Measurements from ENCODE around the gene KCTD21. TPM values are rescaled to one million over a fixed set of nuclear protein-coding genes. Genes with fewer than 3 reads are reported as not detected.
"Not testable (repeated sequence)": the region's sequence is repeated elsewhere in the genome, so short reads cannot be mapped to it uniquely, and the experiment has no call there.

Gene KCTD21
- total RNA-seq, 1 experiment from 2014 or later: 5.7 TPM

DNA sequence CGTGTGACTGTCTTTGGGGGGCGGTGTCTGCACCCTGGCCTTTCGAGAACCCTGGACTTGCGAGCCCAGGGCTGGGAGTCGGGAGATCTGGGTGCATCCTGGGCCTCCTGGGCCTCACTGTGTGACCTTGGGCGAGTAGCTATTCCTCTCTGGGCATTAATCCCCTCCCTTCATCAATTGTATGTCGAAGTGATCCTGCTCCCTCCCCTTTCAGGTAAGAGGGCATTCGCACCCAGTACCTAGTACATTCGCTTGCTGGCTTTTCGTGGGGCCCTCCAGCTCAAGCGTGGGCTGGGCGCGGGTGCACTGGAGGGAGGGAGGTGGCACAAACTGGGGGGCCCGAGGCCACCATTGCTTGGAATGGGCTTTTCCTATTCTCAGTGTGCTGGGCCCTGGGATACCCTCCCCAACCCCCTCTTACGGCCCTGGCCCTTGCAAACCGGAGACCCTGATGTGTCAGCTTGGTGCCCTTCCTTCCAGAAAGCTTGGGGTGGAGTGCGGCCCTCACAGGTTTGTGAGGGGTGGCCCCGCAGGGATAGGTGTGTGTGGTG, 823 bp upstream of the KCTD21 start:
- Histone ChIP-seq H3K4me3 (peak overlapping the region; percentile 72), H3K27me3 (replicated peaks) (no peaks in the 10 kb centered on the region), H3K4me1 (replicated peaks) (peaks cover 18% of the 10 kb centered on the region), H3K36me3 (no peaks in the 10 kb centered on the region), H3K27ac (no peak overlapping the region), H3K9me3 (replicated peaks) (no peaks in the 10 kb centered on the region)
- peak in 1 of 2 experiments; percentile 1 for DNase-seq (ENCODE audit: low read depth in 1 of 2, low spot score in 2 of 2)

DNA sequence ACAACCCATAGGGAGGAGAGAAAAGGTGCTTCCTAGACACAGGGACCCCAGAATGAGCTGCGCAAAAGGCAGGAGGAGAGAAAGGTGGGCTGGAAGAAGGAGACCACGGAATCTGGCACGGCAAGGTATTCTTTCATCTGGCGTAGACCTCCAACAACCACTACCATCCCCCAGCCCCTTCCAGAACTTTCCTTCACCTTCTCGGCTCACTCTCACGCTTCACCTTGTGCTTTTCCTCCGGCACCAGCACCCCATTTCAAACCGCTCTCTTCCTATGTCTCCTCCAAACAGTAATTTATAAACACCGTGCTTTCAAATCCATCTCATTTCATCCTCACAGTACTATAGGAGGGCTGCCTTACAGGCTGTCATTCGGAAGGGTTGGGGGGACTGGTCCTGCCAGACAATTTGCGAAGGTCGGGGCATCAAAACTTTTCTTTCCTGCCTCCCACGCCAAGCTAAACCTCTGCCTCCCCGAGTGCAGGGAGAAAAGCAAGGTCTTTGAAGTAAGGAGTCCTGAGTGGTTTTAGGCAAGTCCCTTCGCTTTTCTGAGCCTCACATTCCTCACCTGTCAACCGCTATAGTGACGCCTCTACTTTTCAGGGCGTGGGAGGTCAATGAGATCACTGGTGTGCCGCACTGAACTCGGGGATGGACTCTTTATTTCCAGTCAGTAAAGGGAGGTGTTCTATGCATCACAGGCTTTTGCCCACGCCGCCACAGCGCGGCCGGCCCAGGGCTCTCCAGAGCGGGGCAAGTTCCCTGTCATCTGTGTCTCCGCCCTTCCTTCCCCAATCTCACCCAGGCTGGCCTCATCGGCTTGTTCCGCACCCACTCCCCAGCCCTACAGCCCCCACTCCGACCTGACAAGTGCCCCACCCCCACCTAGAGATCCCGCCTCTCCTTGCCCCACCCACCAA, 800 bp downstream of the KCTD21 start:
- no peak overlapping the region for H3K27ac ChIP-seq
- H3K36me3 ChIP-seq: no peaks in the 10 kb centered on the region
- H3K4me1 ChIP-seq (replicated peaks): peaks cover 18% of the 10 kb centered on the region
- no peaks in the 10 kb centered on the region for H3K27me3 ChIP-seq (replicated peaks)
- H3K9me3 ChIP-seq (replicated peaks): no peaks in the 10 kb centered on the region
- no peak for DNase-seq (ENCODE audit: low read depth in 1 of 2, low spot score in 2 of 2)
- H3K4me3 ChIP-seq: peak overlapping the region; percentile 72

DNA sequence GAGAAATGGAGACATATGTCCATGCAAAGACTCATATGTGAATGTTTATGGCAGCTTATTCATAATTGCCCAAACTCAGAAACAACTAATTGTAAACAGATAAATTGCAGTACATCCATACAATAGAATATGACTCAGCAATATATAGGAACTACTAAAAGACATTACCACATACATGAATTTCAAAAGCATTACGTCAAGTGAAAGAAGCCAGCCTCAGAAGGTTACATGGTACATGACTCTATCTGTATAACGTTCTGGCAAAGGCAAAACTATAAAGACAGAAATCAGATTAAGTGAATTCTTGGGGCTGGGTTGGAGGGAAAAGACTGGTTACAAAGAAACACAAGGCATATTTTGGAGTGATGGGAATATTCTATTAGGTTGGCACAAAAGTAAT, 7.2 kb downstream of the KCTD21 start:
- no peaks in the 10 kb centered on the region for H3K27me3 ChIP-seq (replicated peaks)
- no peaks in the 10 kb centered on the region for H3K9me3 ChIP-seq (replicated peaks)
- no peak overlapping the region for H3K4me3 ChIP-seq
- no peak overlapping the region for H3K27ac ChIP-seq
- no peak for DNase-seq (ENCODE audit: low read depth in 1 of 2, low spot score in 2 of 2)
- peaks cover 9% of the 10 kb centered on the region for H3K4me1 ChIP-seq (replicated peaks)
- H3K36me3 ChIP-seq: no peaks in the 10 kb centered on the region

GRCh38 chr11:78180751-78181150, 7.7 kb downstream of the KCTD21 start:
- Histone ChIP-seq H3K9me3 (replicated peaks) (no peaks in the 10 kb centered on the region), H3K27ac (no peak overlapping the region), H3K4me3 (no peak overlapping the region), H3K4me1 (replicated peaks) (peaks cover 5% of the 10 kb centered on the region), H3K27me3 (replicated peaks) (no peaks in the 10 kb centered on the region), H3K36me3 (no peaks in the 10 kb centered on the region)
- no peak for DNase-seq (ENCODE audit: low read depth in 1 of 2, low spot score in 2 of 2)

GRCh38 chr11:78179459-78180071, 8.9 kb downstream of the KCTD21 start:
- H3K27ac ChIP-seq: no peak overlapping the region
- H3K27me3 ChIP-seq (replicated peaks): no peaks in the 10 kb centered on the region
- no peak overlapping the region for H3K4me3 ChIP-seq
- H3K9me3 ChIP-seq (replicated peaks): no peaks in the 10 kb centered on the region
- DNase-seq (ENCODE audit: low read depth in 1 of 2, low spot score in 2 of 2): no peak
- H3K4me1 ChIP-seq (replicated peaks): no peaks in the 10 kb centered on the region
- H3K36me3 ChIP-seq: no peaks in the 10 kb centered on the region

DNA sequence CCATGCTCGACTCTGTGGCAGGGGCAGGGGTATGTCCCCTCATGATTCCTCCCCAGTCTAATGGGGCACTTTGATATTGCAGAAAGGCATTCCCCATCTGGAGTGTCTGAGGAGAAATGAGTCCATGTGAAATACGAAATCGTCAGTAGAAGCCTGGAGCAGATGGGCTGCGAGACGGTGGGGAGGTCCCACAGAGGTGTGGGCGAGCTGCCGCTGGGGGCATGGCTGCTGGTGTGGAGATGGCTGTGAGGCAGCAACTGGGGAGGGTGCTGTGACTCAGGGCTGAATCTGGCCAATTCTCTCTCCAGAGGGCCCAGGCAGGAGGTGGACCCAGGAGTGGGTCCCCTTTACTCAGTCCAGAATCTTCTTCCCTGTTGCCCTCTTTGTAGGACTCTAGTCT, 11.2 kb downstream of the KCTD21 start:
- Histone ChIP-seq H3K4me1 (replicated peaks) (no peaks in the 10 kb centered on the region), H3K27me3 (replicated peaks) (no peaks in the 10 kb centered on the region), H3K9me3 (replicated peaks) (no peaks in the 10 kb centered on the region), H3K4me3 (no peak overlapping the region), H3K36me3 (peaks cover 3% of the 10 kb centered on the region; the same call in 1 of the 2 replicates), H3K27ac (no peak overlapping the region)
- DNase-seq (ENCODE audit: low read depth in 1 of 2, low spot score in 2 of 2): no peak

- Histone ChIP-seq H3K27ac (no peak overlapping the region), H3K9me3 (replicated peaks) (no peaks in the 10 kb centered on the region), H3K4me3 (no peak overlapping the region), H3K27me3 (replicated peaks) (no peaks in the 10 kb centered on the region), H3K4me1 (replicated peaks) (no peaks in the 10 kb centered on the region), H3K36me3 (peaks cover 3% of the 10 kb centered on the region; the same call in 1 of the 2 replicates)
- DNase-seq (ENCODE audit: low read depth in 1 of 2, low spot score in 2 of 2): no peak
Observed at GRCh38 chr11:78176605-78177141, 11.8 kb downstream of the KCTD21 start.

DNA sequence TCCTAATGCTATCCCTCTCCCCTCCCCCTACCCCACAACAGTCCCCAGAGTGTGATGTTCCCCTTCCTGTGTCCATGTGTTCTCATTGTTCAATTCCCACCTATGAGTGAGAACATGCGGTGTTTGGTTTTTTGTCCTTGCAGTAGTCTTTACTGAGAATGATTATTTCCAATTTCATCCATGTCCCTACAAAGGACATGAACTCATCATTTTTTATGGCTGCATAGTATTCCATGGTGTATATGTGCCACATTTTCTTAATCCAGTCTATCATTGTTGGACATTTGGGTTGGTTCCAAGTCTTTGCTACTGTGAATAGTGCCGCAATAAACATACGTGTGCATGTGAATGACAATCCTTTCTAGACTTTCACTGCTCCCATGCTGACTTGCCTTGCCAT, 12.6 kb downstream of the KCTD21 start:
- DNase-seq (ENCODE audit: low read depth in 1 of 2, low spot score in 2 of 2); H3K9me3 ChIP-seq (replicated peaks); H3K27ac ChIP-seq: not testable (repeated sequence)

DNA sequence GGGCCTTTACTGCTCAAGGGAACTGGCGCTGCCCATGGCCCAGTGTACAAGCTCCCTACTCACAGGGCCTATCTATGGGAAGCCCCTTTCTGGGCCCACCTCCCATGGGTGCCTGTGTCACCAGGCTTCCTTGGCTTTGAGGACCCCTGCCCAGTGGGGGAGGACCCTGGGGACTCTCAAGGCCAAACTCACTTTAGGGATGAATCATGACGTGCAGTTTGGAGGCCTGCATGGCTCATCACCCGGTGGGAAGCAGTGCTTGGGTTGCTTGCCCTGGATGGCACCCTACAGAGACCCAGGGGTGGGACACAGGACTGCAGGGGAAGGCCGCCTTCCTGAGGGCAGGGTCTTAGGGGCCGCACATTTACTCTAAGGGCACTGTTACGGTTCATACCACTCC, 16.5 kb downstream of the KCTD21 start:
- Histone ChIP-seq H3K4me1 (replicated peaks) (peaks cover 14% of the 10 kb centered on the region), H3K4me3 (no peak overlapping the region), H3K27ac (no peak overlapping the region), H3K27me3 (replicated peaks) (no peaks in the 10 kb centered on the region), H3K9me3 (replicated peaks) (no peaks in the 10 kb centered on the region), H3K36me3 (peaks cover 3% of the 10 kb centered on the region; the same call in 1 of the 2 replicates)
- DNase-seq (ENCODE audit: low read depth in 1 of 2, low spot score in 2 of 2): no peak

More for the DNA sequence above, 12.6 kb downstream of the KCTD21 start:
- not testable (repeated sequence) for H3K4me3 ChIP-seq; H3K36me3 ChIP-seq; H3K27me3 ChIP-seq (replicated peaks); H3K4me1 ChIP-seq (replicated peaks)

GRCh38 chr11:78170874-78171549, 17.4 kb downstream of the KCTD21 start:
- H3K27ac ChIP-seq: no peak overlapping the region
- no peak for DNase-seq (ENCODE audit: low read depth in 1 of 2, low spot score in 2 of 2)
- peaks cover 14% of the 10 kb centered on the region for H3K4me1 ChIP-seq (replicated peaks)
- H3K4me3 ChIP-seq: no peak overlapping the region
- H3K27me3 ChIP-seq (replicated peaks): no peaks in the 10 kb centered on the region
- H3K9me3 ChIP-seq (replicated peaks): no peaks in the 10 kb centered on the region
- peaks cover 3% of the 10 kb centered on the region; the same call in 1 of the 2 replicates for H3K36me3 ChIP-seq

DNA sequence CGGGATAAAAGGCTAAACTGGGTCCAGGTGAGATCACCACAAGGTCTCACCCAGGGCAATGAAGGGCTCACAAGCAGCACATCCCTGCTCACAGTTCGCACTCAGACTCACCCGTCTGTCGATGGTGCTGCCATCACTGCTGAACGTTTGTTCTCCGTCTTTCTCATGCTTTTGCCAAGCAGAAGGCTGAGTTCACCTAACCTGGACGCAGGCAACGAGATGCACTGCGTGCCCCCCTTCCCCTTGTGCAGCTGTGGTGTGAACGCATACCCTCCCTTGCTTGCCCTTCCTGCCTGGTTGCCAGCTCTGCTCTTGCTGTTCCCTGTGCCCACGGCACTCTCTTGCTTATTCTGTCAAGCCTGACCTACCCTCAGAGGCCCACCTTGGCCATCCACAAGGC, 18.0 kb downstream of the KCTD21 start:
- no peak for DNase-seq (ENCODE audit: low read depth in 1 of 2, low spot score in 2 of 2)
- peaks cover 3% of the 10 kb centered on the region; the same call in 1 of the 2 replicates for H3K36me3 ChIP-seq
- no peaks in the 10 kb centered on the region for H3K9me3 ChIP-seq (replicated peaks)
- no peaks in the 10 kb centered on the region for H3K27me3 ChIP-seq (replicated peaks)
- H3K4me3 ChIP-seq: no peak overlapping the region
- H3K27ac ChIP-seq: no peak overlapping the region
- H3K4me1 ChIP-seq (replicated peaks): peaks cover 14% of the 10 kb centered on the region

DNA sequence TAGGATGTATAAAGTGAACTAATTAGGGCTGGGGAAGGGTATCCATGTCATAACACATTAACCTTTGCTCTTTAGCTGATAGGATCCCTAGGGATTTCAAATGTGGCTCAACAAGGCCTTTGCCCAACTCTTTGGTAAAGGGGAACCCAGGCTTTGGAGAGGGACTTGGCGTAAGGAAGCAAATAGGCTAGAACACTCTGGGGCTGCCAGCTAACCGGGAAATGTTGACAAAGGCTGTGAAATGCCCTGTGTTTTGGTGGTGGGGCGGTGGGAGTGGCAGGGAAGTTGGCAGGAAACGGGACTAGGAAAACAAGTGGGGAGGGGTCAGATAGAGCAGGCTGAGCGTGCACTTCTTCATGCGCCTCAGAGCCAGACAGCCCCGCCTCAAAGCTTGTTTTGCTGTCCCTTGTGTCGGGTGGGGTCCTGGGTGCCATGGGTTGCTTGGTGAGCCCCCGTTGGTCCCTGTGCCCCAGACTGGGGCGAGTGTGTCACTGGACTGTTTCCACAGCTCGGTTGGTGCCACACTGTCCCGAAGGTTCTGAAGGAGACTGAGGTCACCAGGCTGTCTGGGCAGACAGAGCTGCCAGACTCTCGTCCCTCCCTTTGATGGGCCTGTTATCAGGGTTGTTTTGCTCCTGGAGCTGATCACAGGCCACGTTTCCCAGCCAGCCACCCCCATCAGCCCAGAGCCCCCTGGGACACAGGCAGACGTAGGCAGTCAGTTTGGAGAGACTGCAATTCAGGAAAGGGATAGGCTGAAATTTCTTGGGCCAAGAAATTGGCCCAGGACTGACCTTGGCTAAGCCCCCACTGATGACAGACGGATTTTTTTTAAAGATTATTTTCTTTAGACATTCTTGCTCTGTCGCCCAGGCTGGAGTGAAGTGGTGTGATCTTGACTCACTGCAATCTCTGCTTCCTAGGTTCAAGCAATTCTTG, 19.6 kb downstream of the KCTD21 start:
- Histone ChIP-seq H3K27me3 (replicated peaks) (no peaks in the 10 kb centered on the region), H3K9me3 (replicated peaks) (no peaks in the 10 kb centered on the region), H3K4me1 (replicated peaks) (peaks cover 14% of the 10 kb centered on the region), H3K27ac (peak overlapping the region; percentile 66), H3K36me3 (peaks cover 3% of the 10 kb centered on the region; the same call in 1 of the 2 replicates), H3K4me3 (no peak overlapping the region)
- DNase-seq (ENCODE audit: low read depth in 1 of 2, low spot score in 2 of 2): peak in 1 of 2 experiments; percentile 35
